Measurements from ENCODE around the gene SLC7A14. TPM values are rescaled to one million over a fixed set of nuclear protein-coding genes. Genes with fewer than 3 reads are reported as not detected.

SLC7A14 gene
- polyA plus RNA-seq, 3 donors: not detected

- no peak overlapping the region for H3K27ac ChIP-seq (ENCODE audit: low read depth in 1 of 2, low read length in 2 of 2)
- no peak overlapping the region for H3K4me2 ChIP-seq (replicated peaks; ENCODE audit: extremely low read depth, low read length, poor library complexity, severe bottlenecking)
- no peak overlapping the region for H3K4me3 ChIP-seq (replicated peaks in 1 of 3; ENCODE audit: low read depth in 2 of 3, low read length in 3 of 3)
- no peaks in the 10 kb centered on the region for H3K36me3 Mint-ChIP-seq
- no peak overlapping the region for H2AFZ ChIP-seq (ENCODE audit: insufficient read depth, low read depth, low read length, poor library complexity, severe bottlenecking)
- peaks cover 4% of the 10 kb centered on the region for H3K4me1 Mint-ChIP-seq
- H3K4me3 Mint-ChIP-seq: no peak overlapping the region
- H3K36me3 ChIP-seq (replicated peaks in 1 of 2; ENCODE audit: control insufficient read depth in 1 of 2, insufficient read depth in 2 of 2, low read length in 2 of 2): no peaks in the 10 kb centered on the region
- H3K9me3 ChIP-seq (replicated peaks in 1 of 2; ENCODE audit: control insufficient read depth in 1 of 2, insufficient read depth in 1 of 2, low read length in 2 of 2): no peaks in the 10 kb centered on the region
- no peak for TF ChIP-seq CTCF (IDR thresholded peaks at IDR 0.05)
- no CpG with 5 or more reads among the region's 1 CpG for WGBS (ENCODE audit: insufficient coverage)
- no peaks in the 10 kb centered on the region for H4K20me1 ChIP-seq (ENCODE audit: insufficient read depth, low read length)
- peaks cover 0 to 6% (median 1%) of the 10 kb centered on the region in 7 donors for H3K9me3 Mint-ChIP-seq
- H3K9ac ChIP-seq (ENCODE audit: insufficient read depth, low read length, poor library complexity, severe bottlenecking): no peak overlapping the region
- DNase-seq: no peak
- H3K4me1 ChIP-seq (ENCODE audit: control insufficient read depth in 1 of 2, insufficient read depth in 2 of 2, low read length in 2 of 2): no peaks in the 10 kb centered on the region
- intact Hi-C loops (cut with micrococcal nuclease): no loop called here
- no peak overlapping the region for H3K27ac Mint-ChIP-seq
- H3K27me3 Mint-ChIP-seq (ENCODE audit: low read depth in 3 of 3): peaks cover 0 to 5% (median 5%) of the 10 kb centered on the region in 3 donors
- H3K27me3 ChIP-seq (ENCODE audit: control insufficient read depth in 2 of 2, insufficient read depth in 2 of 2, low read length in 2 of 2): no peaks in the 10 kb centered on the region
- H3K79me2 ChIP-seq (ENCODE audit: insufficient read depth, low read length): no peaks in the 10 kb centered on the region
Observed at GRCh38 chr3:170562080-170562479, 23.8 kb downstream of the SLC7A14 start.

- H3K4me2 ChIP-seq (replicated peaks; ENCODE audit: extremely low read depth, low read length, poor library complexity, severe bottlenecking): no peak overlapping the region
Observed at GRCh38 chr3:170560717-170561382, 25.0 kb downstream of the SLC7A14 start.

More at GRCh38 chr3:170560717-170561382, 25.0 kb downstream of the SLC7A14 start:
- TF ChIP-seq CTCF (IDR thresholded peaks at IDR 0.05): no peak
- no peak overlapping the region for H3K27ac ChIP-seq (ENCODE audit: low read depth in 1 of 2, low read length in 2 of 2)
- Mint-ChIP-seq H3K27ac (peak overlapping the region in 1 of 7 donors; percentile 48), H3K9me3 (peaks cover 0 to 6% (median 0%) of the 10 kb centered on the region in 7 donors), H3K4me3 (no peak overlapping the region), H3K36me3 (no peaks in the 10 kb centered on the region), H3K27me3 (ENCODE audit: low read depth in 3 of 3) (peaks cover 0 to 5% (median 3%) of the 10 kb centered on the region in 3 donors), H3K4me1 (peaks cover 4% of the 10 kb centered on the region)
- H3K79me2 ChIP-seq (ENCODE audit: insufficient read depth, low read length): no peaks in the 10 kb centered on the region
- 84% methylated on average over 2 of the region's 5 CpGs for WGBS (ENCODE audit: insufficient coverage)
- no peak overlapping the region for H3K4me3 ChIP-seq (replicated peaks in 1 of 3; ENCODE audit: low read depth in 2 of 3, low read length in 3 of 3)
- H3K4me1 ChIP-seq (ENCODE audit: control insufficient read depth in 1 of 2, insufficient read depth in 2 of 2, low read length in 2 of 2): no peaks in the 10 kb centered on the region
- no peaks in the 10 kb centered on the region for H3K9me3 ChIP-seq (replicated peaks in 1 of 2; ENCODE audit: control insufficient read depth in 1 of 2, insufficient read depth in 1 of 2, low read length in 2 of 2)
- no peak overlapping the region for H3K9ac ChIP-seq (ENCODE audit: insufficient read depth, low read length, poor library complexity, severe bottlenecking)
- DNase-seq: no peak
- H3K36me3 ChIP-seq (replicated peaks in 1 of 2; ENCODE audit: control insufficient read depth in 1 of 2, insufficient read depth in 2 of 2, low read length in 2 of 2): no peaks in the 10 kb centered on the region
- no peak overlapping the region for H2AFZ ChIP-seq (ENCODE audit: insufficient read depth, low read depth, low read length, poor library complexity, severe bottlenecking)
- intact Hi-C loops (cut with micrococcal nuclease): no loop called here
- no peaks in the 10 kb centered on the region for H4K20me1 ChIP-seq (ENCODE audit: insufficient read depth, low read length)
- no peaks in the 10 kb centered on the region for H3K27me3 ChIP-seq (ENCODE audit: control insufficient read depth in 2 of 2, insufficient read depth in 2 of 2, low read length in 2 of 2)
